GM19193 (cell line): ENCODE results near the gene HEXA.

ENCODE experiments used
- POLR2A ChIP-seq: IDR thresholded peaks from 4 replicates; pipeline ENCODE4 v1.6.1; 2011; ENCODE audit not compliant: insufficient read depth, insufficient read length; ENCODE audit errors: extremely low read depth

HEXA gene

GRCh38 chr15:72375846-72376581 lies at the start of gene HEXA:
HEXA (minus strand) TSS chr15:72376014; CDS start chr15:72375972, 42 bp downstream.
- peak; percentile 92 for TF ChIP-seq POLR2A

GRCh38 chr15:72423256-72423655 lies 47.4 kb upstream of the HEXA start:
- no peak for TF ChIP-seq POLR2A

DNA sequence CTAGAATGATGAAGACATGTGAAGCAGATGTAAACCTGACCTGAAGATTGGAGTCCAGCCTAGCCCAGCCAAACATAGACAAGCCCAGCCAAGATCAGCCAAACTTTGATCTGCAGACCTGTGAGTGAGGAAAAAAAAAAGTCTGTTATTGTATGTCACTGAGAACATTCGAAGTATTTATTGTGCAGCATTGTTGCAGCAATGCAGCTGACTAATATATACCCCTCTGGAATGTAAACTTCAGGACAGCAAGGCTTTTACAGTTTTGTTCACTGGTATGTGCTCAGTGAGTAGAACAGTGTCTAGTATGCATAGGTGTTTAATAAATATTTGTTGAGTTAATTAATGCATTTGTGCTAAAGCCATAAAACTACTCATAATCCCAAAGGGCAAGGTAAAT lies 45.7 kb upstream of the HEXA start:
- no peak for TF ChIP-seq POLR2A

- TF ChIP-seq POLR2A: no peak
These were observed 44.8 kb upstream of the HEXA start for GRCh38 chr15:72420576-72420975.

GRCh38 chr15:72415304-72415703 lies 39.5 kb upstream of the HEXA start:
- TF ChIP-seq POLR2A: no peak

GRCh38 chr15:72411544-72411943 lies 35.7 kb upstream of the HEXA start:
- TF ChIP-seq POLR2A: no peak

DNA sequence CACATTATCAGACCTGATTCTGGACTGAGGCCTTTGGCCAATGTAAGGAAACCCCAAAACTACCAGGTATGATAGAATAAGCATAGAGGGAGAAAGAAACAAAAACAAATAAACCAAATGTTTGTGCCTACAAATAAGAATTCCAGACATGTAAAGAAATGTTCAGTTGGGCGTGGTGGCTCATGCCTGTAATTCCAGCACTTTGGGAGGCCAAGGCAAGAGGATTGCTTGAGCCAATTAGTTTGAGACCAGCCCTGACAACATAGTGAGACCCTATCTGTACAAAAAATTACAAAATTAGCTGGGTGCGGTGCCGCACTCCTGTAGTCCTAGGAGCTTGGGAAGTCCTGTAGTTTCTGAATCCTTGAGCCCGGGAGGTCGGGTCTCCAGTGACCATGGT lies 35.3 kb upstream of the HEXA start:
- TF ChIP-seq POLR2A: no peak

GRCh38 chr15:72406936-72407335 lies 31.1 kb upstream of the HEXA start:
- TF ChIP-seq POLR2A: no peak

DNA sequence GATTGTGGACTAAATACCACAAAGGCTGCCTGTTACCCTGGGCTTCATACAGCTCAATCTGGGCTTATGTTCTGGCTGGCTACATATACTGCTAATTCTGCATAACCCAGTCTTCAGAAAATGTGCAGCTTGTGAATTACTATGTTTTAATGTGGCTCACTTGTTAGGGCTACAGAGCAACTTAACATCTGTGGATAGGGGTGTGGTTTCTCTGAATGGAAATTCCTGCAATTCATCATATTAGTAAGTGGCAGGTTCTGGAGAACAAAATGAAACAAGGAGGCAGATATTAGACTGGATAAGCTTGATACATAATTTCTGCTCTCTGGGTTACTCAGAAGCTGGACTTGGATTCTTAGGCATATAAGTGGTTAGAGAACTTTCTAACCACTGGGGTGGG lies 29.0 kb upstream of the HEXA start:
- TF ChIP-seq POLR2A: no peak

DNA sequence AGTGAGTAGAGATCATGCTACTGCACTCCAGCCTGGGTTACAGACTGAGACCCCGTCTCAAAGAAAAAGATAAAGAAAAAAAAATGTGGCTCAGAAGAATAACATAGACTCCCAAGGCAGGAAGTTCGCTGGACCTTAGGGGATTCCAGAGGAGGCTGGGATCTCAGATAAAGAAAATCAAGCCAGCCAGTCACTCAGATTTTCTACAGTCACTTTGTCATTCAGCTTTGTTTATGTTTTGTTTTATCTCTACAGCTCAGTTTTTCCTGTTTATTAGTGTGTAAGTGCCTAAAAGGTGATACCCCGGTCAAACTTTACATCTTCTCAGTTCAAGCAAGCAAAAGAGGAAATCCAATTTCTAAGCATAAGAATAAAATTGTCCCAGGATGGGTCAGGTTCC lies 28.5 kb upstream of the HEXA start:
- no peak for TF ChIP-seq POLR2A

- no peak for TF ChIP-seq POLR2A
These were observed 26.9 kb upstream of the HEXA start for GRCh38 chr15:72402726-72403125.

DNA sequence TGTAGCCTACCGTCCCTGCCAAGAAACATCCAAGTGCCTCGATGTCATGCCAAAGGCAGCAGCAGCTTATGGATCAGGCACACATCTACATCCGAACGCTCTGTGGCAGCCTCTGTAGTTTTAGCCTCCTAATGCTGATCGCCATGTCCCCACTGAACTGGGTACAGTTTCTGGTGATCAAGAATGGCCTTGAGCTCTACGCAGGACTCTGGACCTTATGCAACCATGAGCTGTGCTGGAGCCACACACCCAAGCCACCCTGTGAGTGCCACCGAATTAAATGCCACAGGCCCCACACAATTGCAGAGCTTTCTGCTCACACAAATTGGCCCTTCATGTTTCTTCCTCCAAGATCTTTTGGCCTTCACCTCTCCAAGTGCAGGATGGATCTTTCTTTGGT lies 22.8 kb upstream of the HEXA start:
- no peak for TF ChIP-seq POLR2A

- TF ChIP-seq POLR2A: no peak
These were observed 22.2 kb upstream of the HEXA start, which contains the start of gene TMEM202 for GRCh38 chr15:72397796-72398588. TMEM202 (plus strand) TSS chr15:72398305; CDS start chr15:72398327, 22 bp downstream.

DNA sequence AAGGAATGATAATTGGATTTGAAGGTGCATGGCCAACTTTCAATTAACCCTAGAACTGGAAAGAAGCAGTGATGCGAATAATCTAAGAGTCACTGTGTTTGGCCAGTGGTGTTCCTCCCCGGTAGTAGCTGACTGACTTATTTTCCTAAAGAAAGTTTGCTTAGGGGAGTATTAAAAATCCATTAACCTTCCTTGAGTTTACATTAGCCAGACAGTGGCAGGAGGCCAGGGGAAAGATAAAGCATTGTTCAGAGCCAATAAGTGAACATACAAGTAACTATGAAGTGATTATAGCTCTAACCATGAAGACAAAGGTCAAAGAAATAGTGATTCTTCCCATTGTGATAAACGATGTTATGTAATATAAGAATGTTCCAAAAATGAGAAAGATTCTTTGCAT lies 13.4 kb upstream of the HEXA start:
- no peak for TF ChIP-seq POLR2A

DNA sequence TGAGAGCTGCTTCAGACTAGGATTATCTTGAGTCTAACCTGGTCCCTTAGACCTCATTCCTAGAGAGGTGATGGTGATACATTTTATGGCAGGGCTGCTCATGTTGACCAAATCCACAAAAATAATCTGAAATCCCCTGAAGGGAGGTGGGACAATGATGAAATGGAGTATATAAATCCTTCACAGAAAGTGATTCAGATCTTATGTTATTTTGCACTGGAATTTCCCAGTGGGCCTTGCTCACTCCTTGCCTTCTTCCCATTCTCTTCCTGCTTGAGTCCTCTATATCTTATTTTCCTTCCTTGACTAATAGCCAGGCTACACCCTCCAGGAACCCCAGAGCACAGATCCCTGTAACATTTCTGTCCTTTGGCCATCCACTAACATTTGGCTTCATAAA lies 11.9 kb upstream of the HEXA start:
- TF ChIP-seq POLR2A: no peak

GRCh38 chr15:72382146-72382545 lies 6.3 kb upstream of the HEXA start:
- TF ChIP-seq POLR2A: no peak

GRCh38 chr15:72380743-72381142 lies 4.9 kb upstream of the HEXA start:
- no peak for TF ChIP-seq POLR2A

GRCh38 chr15:72379856-72380430 lies 4.1 kb upstream of the HEXA start:
- no peak for TF ChIP-seq POLR2A
